ENCODE results near the gene MEIS3. TPM values are rescaled to one million over a fixed set of nuclear protein-coding genes. Genes with fewer than 3 reads are reported as not detected.

Gene MEIS3
- total RNA-seq, 1 experiment from 2014 or later = 1.9 TPM

GRCh38 chr19:47381121-47381520, 38.2 kb downstream of the MEIS3 start:
- H4K20me1 ChIP-seq (ENCODE audit: insufficient read depth) = peaks cover 5% of the 10 kb centered on the region
- H3F3A ChIP-seq (ENCODE audit: insufficient read depth, low read depth) = peaks cover 42% of the 10 kb centered on the region
- no peak for DNase-seq
- H3K36me3 ChIP-seq (ENCODE audit: low read depth) = peaks cover 4% of the 10 kb centered on the region; the same call in 1 of the 2 replicates
- no peak overlapping the region for H2AFZ ChIP-seq
- H3K27me3 ChIP-seq (ENCODE audit: insufficient read depth, low read depth) = no peaks in the 10 kb centered on the region
- no peaks in the 10 kb centered on the region for H3K4me1 ChIP-seq (replicated peaks; ENCODE audit: insufficient read depth)
- no peaks in the 10 kb centered on the region for H3K79me2 ChIP-seq (ENCODE audit: low read depth)
- no peaks in the 10 kb centered on the region for H3K9me3 ChIP-seq (ENCODE audit: insufficient read depth, low read depth)
- intact Hi-C loops (cut with micrococcal nuclease; ENCODE audit: unreplicated experiment) = no loop called here
- TF ChIP-seq CTCF (conservative IDR thresholded peaks at IDR 0.05) (no peak), EZH2 (IDR thresholded peaks at IDR 0.05; ENCODE audit: low read depth) (no peak)
- no TSS peak for BruUV-seq (replicated peaks)
- H3K4me3 ChIP-seq = no peak overlapping the region
- H3K27ac ChIP-seq = no peak overlapping the region
- no peak overlapping the region for H3K4me2 ChIP-seq
- CTCF ChIA-PET = no interaction called here
- H3K9me2 ChIP-seq (ENCODE audit: insufficient read depth) = no peaks in the 10 kb centered on the region
- POLR2A ChIA-PET (ENCODE audit: unreplicated experiment) = no interaction called here

- BruUV-seq (replicated peaks) = no TSS peak
- Histone ChIP-seq H4K20me1 (ENCODE audit: insufficient read depth) (peaks cover 5% of the 10 kb centered on the region), H3F3A (ENCODE audit: insufficient read depth, low read depth) (peaks cover 42% of the 10 kb centered on the region), H3K4me2 (no peak overlapping the region), H3K36me3 (ENCODE audit: low read depth) (peaks cover 4% of the 10 kb centered on the region; the same call in 1 of the 2 replicates), H3K4me3 (no peak overlapping the region), H2AFZ (no peak overlapping the region), H3K27me3 (ENCODE audit: insufficient read depth, low read depth) (no peaks in the 10 kb centered on the region), H3K4me1 (replicated peaks; ENCODE audit: insufficient read depth) (no peaks in the 10 kb centered on the region), H3K9me3 (ENCODE audit: insufficient read depth, low read depth) (no peaks in the 10 kb centered on the region), H3K27ac (no peak overlapping the region), H3K9me2 (ENCODE audit: insufficient read depth) (no peaks in the 10 kb centered on the region), H3K79me2 (ENCODE audit: low read depth) (no peaks in the 10 kb centered on the region)
- ChIA-PET CTCF (no interaction called here), POLR2A (ENCODE audit: unreplicated experiment) (no interaction called here)
- intact Hi-C loops (cut with micrococcal nuclease; ENCODE audit: unreplicated experiment) = no loop called here
- no peak for TF ChIP-seq EZH2 (IDR thresholded peaks at IDR 0.05; ENCODE audit: low read depth)
- no peak for TF ChIP-seq CTCF (conservative IDR thresholded peaks at IDR 0.05)
- no peak for DNase-seq
Measured at GRCh38 chr19:47380559-47380958, 38.8 kb downstream of the MEIS3 start.

GRCh38 chr19:47379381-47379938, 39.9 kb downstream of the MEIS3 start:
- H3K4me3 ChIP-seq = no peak overlapping the region
- ChIA-PET POLR2A (ENCODE audit: unreplicated experiment) (no interaction called here), CTCF (no interaction called here)
- peaks cover 5% of the 10 kb centered on the region for H4K20me1 ChIP-seq (ENCODE audit: insufficient read depth)
- no peak for TF ChIP-seq CTCF (conservative IDR thresholded peaks at IDR 0.05)
- no peak for TF ChIP-seq EZH2 (IDR thresholded peaks at IDR 0.05; ENCODE audit: low read depth)
- H3F3A ChIP-seq (ENCODE audit: insufficient read depth, low read depth) = peaks cover 38% of the 10 kb centered on the region
- no peaks in the 10 kb centered on the region for H3K27me3 ChIP-seq (ENCODE audit: insufficient read depth, low read depth)
- BruUV-seq (replicated peaks) = no TSS peak
- no peaks in the 10 kb centered on the region for H3K79me2 ChIP-seq (ENCODE audit: low read depth)
- no peak overlapping the region for H3K4me2 ChIP-seq
- no peak overlapping the region for H2AFZ ChIP-seq
- intact Hi-C loops (cut with micrococcal nuclease; ENCODE audit: unreplicated experiment) = no loop called here
- no peak for DNase-seq
- H3K9me2 ChIP-seq (ENCODE audit: insufficient read depth) = no peaks in the 10 kb centered on the region
- H3K4me1 ChIP-seq (replicated peaks; ENCODE audit: insufficient read depth) = no peaks in the 10 kb centered on the region
- H3K27ac ChIP-seq = no peak overlapping the region
- H3K36me3 ChIP-seq (ENCODE audit: low read depth) = peaks cover 11% of the 10 kb centered on the region
- no peaks in the 10 kb centered on the region for H3K9me3 ChIP-seq (ENCODE audit: insufficient read depth, low read depth)

All from PC-9 (cell line).